Thyroid gland (tissue), 4 donors: ENCODE results near the gene BBC3. TPM values are rescaled to one million over a fixed set of nuclear protein-coding genes. Genes with fewer than 3 reads are reported as not detected.
A peak's percentile ranks its signal among the peaks of the same experiment; 100 is the strongest.

Experiments
- DNase-seq, 2 donors: peaks; one replicate each; pipeline ENCODE4 v3.0.0-alpha.2; 2019
- H3K27ac ChIP-seq, 3 donors: fragments of 200-600 bp; sonication (generic); 1 replicate in 2 of 3; 2 replicates in 1 of 3; pipeline ENCODE4 v1.5.1; 2016 to 2019; ENCODE audit warnings: mild to moderate bottlenecking in 1 of 3, moderate library complexity in 1 of 3
- H3K27me3 ChIP-seq: fragments of 200-600 bp; sonication (generic); one replicate; pipeline ENCODE4 v1.5.1; 2019
- H3K36me3 ChIP-seq, 2 donors: fragments of 200-600 bp; sonication (generic); one replicate each; pipeline ENCODE4 v1.5.1; 2016 to 2019
- H3K4me1 ChIP-seq, 2 donors: fragments of 200-600 bp; sonication (generic); one replicate each; pipeline ENCODE4 v1.5.1; 2017 to 2019
- H3K4me3 ChIP-seq, 3 donors: fragments of 200-600 bp; sonication (generic); replicated peaks in 1 of 3; 1 replicate in 2 of 3; 2 replicates in 1 of 3; pipeline ENCODE4 v1.5.1; 2016; ENCODE audit warnings: mild to moderate bottlenecking in 1 of 3
- H3K9me3 ChIP-seq: fragments of 200-600 bp; sonication (generic); one replicate; pipeline ENCODE4 v1.5.1; 2017
- POLR2A ChIP-seq, 2 donors: fragments of 450-650 bp; IDR thresholded peaks; one replicate each; pipeline ENCODE4 v1.6.1; 2017; ENCODE audit warnings: antibody characterized with exemption in 2 of 2, mild to moderate bottlenecking in 2 of 2, moderate library complexity in 1 of 2
- WGBS, 2 donors: methylation state at CpG; one replicate each; pipeline ENCODE4 v1.1.5; 2017; 5-methylcytosine and 5-hydroxymethylcytosine counted together
- intact Hi-C: fragments of 100-400 bp; cut with DNase I; formaldehyde crosslinking; loops from one replicate; pipeline ENCODE4 v1.15.1; 2023
- total RNA-seq, 4 donors: library from RNA; depleted of rRNA; stranded (reverse); fragments of >200 nt; gene quantifications; one replicate each; pipeline ENCODE4 v1.2.3, GENCODE V29; 2016
- TF ChIP-seq, protein P1 (sequence below), 6 experiments: fragments of 200-600 bp in 3 of 6; fragments of 450-650 bp in 3 of 6; sonication (generic) in 3 of 6; IDR thresholded peaks; one replicate each; pipeline ENCODE4 v1.5.1; 2016 to 2019; ENCODE audit warnings: antibody characterized with exemption in 6 of 6, mild to moderate bottlenecking in 2 of 6, inconsistent platforms in 1 of 6, moderate library complexity in 1 of 6

BBC3 gene
- total RNA-seq, 4 donors from 2014 or later: 2.4 to 7.7 (median 4.9) TPM

- no peaks in the 10 kb centered on the region for H3K27me3 ChIP-seq
- TF ChIP-seq, protein P1, sequence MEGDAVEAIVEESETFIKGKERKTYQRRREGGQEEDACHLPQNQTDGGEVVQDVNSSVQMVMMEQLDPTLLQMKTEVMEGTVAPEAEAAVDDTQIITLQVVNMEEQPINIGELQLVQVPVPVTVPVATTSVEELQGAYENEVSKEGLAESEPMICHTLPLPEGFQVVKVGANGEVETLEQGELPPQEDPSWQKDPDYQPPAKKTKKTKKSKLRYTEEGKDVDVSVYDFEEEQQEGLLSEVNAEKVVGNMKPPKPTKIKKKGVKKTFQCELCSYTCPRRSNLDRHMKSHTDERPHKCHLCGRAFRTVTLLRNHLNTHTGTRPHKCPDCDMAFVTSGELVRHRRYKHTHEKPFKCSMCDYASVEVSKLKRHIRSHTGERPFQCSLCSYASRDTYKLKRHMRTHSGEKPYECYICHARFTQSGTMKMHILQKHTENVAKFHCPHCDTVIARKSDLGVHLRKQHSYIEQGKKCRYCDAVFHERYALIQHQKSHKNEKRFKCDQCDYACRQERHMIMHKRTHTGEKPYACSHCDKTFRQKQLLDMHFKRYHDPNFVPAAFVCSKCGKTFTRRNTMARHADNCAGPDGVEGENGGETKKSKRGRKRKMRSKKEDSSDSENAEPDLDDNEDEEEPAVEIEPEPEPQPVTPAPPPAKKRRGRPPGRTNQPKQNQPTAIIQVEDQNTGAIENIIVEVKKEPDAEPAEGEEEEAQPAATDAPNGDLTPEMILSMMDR (IDR thresholded peaks at IDR 0.05): no peak
- no peak for TF ChIP-seq POLR2A (IDR thresholded peaks at IDR 0.05)
These were observed 9.7 kb downstream of the BBC3 start for GRCh38 chr19:47221080-47221841.

DNA sequence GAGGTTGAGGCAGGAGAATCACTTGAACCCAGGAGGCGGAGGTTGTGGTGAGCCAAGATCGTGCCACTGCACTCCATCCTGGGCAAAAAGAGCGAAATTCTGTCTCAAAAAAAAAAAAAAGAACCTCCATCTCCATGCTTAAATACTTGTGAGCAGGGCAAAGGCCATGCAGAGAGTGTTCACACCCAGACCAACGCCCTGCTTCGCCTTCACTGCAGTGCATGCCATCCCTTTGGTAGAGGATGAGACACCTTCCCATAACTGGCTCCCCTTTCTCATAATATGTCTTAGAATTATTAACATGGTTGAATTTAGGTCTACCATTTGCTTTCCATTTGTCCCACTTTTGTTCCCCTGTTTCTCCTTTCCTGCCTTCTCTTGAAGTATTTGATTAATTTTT lies 15.4 kb downstream of the BBC3 start:
- peaks cover 0 to 12% of the 10 kb centered on the region in 2 donors for H3K4me1 ChIP-seq
- H3K27me3 ChIP-seq: no peaks in the 10 kb centered on the region
- H3K27ac ChIP-seq: no peak overlapping the region
- 95 to 96% methylated on average over 5 of the region's 5 CpGs for WGBS, 2 donors
- intact Hi-C loops: no loop called here
- DNase-seq: no peak
- TF ChIP-seq POLR2A (IDR thresholded peaks at IDR 0.05): no peak
- H3K4me3 ChIP-seq: no peak overlapping the region
- H3K9me3 ChIP-seq: no peaks in the 10 kb centered on the region
- H3K36me3 ChIP-seq: no peaks in the 10 kb centered on the region

More at GRCh38 chr19:47221080-47221841, 9.7 kb downstream of the BBC3 start:
- Histone ChIP-seq H3K9me3 (no peaks in the 10 kb centered on the region), H3K36me3 (peaks cover 4 to 17% of the 10 kb centered on the region in 2 donors), H3K4me3 (no peak overlapping the region), H3K27ac (no peak overlapping the region), H3K4me1 (peaks cover 0 to 7% of the 10 kb centered on the region in 2 donors)
- DNase-seq: no peak
- intact Hi-C loops: no loop called here
- 76 to 90% methylated on average over 7 to 16 of the region's 33 CpGs for WGBS, 2 donors

- 41 to 43% methylated on average over 19 of the region's 19 CpGs for WGBS, 2 donors
- intact Hi-C loops: no loop called here
- Histone ChIP-seq H3K4me3 (no peak overlapping the region), H3K36me3 (peaks cover 17 to 27% of the 10 kb centered on the region in 2 donors), H3K9me3 (no peaks in the 10 kb centered on the region), H3K27ac (peak overlapping the region in 1 of 3 donors; percentile 51), H3K27me3 (no peaks in the 10 kb centered on the region), H3K4me1 (peaks cover 2 to 14% of the 10 kb centered on the region in 2 donors)
- TF ChIP-seq, protein P1 (IDR thresholded peaks at IDR 0.05): peak; percentile 59 to 82 (median 78)
- TF ChIP-seq POLR2A (IDR thresholded peaks at IDR 0.05): no peak
- DNase-seq: peak; percentile 77 to 81
These were observed 20.2 kb downstream of the BBC3 start for GRCh38 chr19:47210689-47211316.

GRCh38 chr19:47210180-47210490 lies 20.9 kb downstream of the BBC3 start:
- H3K27ac ChIP-seq: no peak overlapping the region
- no peaks in the 10 kb centered on the region for H3K9me3 ChIP-seq
- DNase-seq: no peak
- TF ChIP-seq, protein P1 (IDR thresholded peaks at IDR 0.05): no peak
- no peak for TF ChIP-seq POLR2A (IDR thresholded peaks at IDR 0.05)
- peaks cover 20 to 33% of the 10 kb centered on the region in 2 donors for H3K36me3 ChIP-seq
- no peak overlapping the region for H3K4me3 ChIP-seq
- H3K4me1 ChIP-seq: peaks cover 2 to 14% of the 10 kb centered on the region in 2 donors
- intact Hi-C loops: no loop called here
- no peaks in the 10 kb centered on the region for H3K27me3 ChIP-seq

- Histone ChIP-seq H3K4me1 (peaks cover 2 to 14% of the 10 kb centered on the region in 2 donors), H3K27ac (no peak overlapping the region), H3K9me3 (no peaks in the 10 kb centered on the region), H3K36me3 (peaks cover 26 to 39% of the 10 kb centered on the region in 2 donors), H3K27me3 (no peaks in the 10 kb centered on the region), H3K4me3 (no peak overlapping the region)
- no peak for TF ChIP-seq POLR2A (IDR thresholded peaks at IDR 0.05)
- TF ChIP-seq, protein P1 (IDR thresholded peaks at IDR 0.05): no peak
- intact Hi-C loops: loop anchor here (5.0 kb wide), 1 partner anchor 33 kb away; no protein-coding TSS in a partner anchor
- DNase-seq: no peak
- 84 to 85% methylated on average over 13 of the region's 13 CpGs for WGBS, 2 donors
These were observed 21.4 kb downstream of the BBC3 start for GRCh38 chr19:47209319-47210179.
